ENCODE measurements around the gene NUP188.
"Not testable (repeated sequence)": the region's sequence is repeated elsewhere in the genome, so short reads cannot be mapped to it uniquely, and the experiment has no call there.

NUP188 gene

GRCh38 chr9:128916745-128917144 lies 30.8 kb upstream of the NUP188 start:
- DNase-seq: no peak

DNA sequence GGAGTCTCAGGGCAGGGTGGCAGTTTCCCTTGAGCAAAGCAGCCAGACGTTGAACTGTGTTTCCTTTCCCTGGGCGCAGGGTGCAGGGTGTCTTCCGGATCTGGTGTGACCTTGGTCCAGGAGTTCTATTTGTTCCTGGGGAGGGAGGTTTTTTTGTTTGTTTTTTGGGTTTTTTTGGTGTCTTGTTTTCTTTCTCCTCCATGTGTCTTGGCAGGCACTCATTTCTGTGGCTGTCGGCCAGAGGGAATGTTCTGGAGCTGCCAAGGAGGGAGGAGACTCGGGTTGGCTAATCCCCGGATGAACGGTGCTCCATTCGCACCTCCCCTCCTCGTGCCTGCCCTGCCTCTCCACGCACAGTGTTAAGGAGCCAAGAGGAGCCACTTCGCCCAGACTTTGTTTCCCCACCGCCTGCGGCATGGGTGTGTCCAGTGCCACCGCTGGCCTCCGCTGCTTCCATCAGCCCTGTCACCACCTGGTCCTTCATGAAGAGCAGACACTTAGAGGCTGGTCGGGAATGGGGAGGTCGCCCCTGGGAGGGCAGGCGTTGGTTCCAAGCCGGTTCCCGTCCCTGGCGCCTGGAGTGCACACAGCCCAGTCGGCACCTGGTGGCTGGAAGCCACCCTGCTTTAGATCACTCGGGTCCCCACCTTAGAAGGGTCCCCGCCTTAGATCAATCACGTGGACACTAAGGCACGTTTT lies 30.2 kb upstream of the NUP188 start:
- no peak for DNase-seq

DNA sequence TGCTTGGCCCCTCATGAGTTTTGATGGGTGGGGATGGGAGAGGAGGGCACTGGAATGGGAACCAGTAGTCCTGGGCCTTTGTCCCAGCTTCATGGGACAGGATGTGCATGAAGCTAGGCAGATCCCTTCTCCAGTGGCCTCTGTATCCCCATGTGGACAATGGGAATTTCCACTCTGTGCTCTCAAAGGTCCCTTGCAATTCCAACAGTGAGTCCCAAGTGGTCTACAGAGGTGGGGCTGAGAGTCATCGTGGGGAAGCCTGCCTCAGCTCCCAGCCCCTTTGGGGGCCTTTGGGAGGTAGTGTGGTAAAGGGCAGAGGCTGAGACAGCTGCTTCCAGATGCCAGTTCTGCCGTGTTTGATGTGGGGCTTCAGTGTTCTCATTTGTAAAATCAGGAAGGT lies 28.6 kb upstream of the NUP188 start:
- DNase-seq: no peak

- DNase-seq: no peak
Observed at GRCh38 chr9:128919402-128920089, 28.0 kb upstream of the NUP188 start.

DNA sequence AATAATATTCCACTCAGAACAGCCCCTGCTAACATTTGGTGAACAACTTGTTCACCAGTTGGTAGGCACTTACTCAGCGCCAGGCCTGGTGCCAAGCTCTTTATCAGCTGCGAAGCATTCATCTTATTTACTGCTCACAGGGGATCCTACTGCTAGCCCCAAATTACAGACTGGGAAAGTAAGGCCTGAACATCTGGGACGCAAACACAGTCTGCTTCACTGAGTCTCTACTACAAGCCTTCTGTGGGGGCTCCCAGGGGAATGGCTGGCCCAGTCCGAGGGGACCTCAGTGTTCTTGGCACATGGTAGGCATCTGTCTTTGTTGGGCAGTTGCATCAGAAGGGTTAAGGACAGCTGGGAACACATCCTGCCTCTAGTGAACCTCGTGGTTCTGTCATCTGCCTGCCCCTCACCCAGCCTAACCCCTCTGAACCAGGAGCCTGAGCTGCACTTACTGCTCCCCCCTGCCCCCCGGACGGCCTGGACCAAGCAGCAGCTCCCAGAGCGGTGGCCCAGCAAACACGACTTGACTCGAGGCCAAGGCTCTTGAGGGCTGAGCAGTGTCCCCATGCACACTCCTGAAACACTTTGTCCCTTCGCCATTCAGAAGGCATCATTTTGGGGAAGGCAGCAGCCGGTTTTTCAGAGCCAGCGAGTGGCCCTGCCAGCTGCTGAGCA lies 27.0 kb upstream of the NUP188 start, which contains the start of gene PHYHD1:
Gene PHYHD1, plus strand, starts transcription at position 602 of the 678 bp plus-strand sequence. CDS start 1,342 bp downstream, outside the sequence.
- no peak for DNase-seq

GRCh38 chr9:128921881-128922763 lies 25.4 kb upstream of the NUP188 start:
- no peak for DNase-seq

DNA sequence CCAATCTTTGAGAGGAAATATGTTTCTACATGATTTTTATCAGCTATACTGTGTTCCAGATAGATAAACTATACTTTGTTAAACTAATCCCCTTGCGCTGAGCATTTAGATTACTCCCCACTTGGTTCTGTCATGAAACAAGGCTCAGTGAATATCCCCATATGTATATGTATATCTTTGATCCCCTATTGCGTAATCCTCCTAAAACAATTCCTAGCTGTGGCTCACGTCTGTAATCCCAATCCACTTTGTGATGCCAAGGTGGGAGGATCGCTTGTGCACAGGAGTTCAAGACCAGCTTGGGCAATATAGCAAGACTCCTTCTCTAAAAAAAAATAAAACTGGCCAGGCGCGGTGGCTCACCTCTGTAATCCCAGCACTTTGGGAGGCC lies 24.0 kb upstream of the NUP188 start:
- DNase-seq: no peak

GRCh38 chr9:128927731-128928411 lies 19.6 kb upstream of the NUP188 start:
- DNase-seq: peak; percentile 64 to 68

- DNase-seq: no peak
Observed at GRCh38 chr9:128928624-128929023, 18.9 kb upstream of the NUP188 start.

GRCh38 chr9:128929560-128929959 lies 17.9 kb upstream of the NUP188 start:
- DNase-seq: no peak

- no peak for DNase-seq
Observed at GRCh38 chr9:128933731-128934130, 13.8 kb upstream of the NUP188 start.

DNA sequence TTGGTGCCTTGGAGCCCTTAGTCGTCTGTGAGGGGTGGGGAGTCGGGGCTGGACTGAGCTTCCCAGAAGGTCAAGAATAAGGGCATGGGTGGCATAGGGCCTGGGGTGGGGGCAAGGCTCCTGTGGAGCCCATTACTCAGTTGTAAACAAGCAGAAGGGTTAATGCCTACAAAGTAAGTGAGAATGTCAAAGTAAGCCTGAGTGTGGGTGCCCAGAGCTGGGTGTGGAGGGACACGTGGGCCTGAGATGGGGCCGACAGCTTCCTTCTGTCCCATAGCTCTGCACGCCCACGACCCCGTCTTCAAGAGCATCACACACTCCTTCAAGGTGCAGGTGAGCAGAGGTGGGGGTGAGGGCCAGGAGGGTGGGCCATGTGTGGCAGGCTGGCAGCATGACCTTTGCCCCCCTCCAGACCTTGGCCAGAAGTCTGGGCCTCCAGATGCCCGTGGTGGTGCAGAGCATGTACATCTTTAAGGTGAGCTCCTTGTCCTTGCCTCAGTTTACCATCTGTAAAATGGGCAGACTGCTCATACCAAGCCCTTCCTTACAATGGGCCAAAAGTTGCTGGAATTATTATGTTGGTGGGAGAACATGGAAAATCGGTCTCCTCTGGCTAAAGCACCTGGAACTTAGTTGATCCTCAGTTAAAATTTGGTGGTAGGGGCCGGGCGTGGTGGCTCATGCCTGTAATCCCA lies 11.2 kb upstream of the NUP188 start:
- no peak for DNase-seq

DNA sequence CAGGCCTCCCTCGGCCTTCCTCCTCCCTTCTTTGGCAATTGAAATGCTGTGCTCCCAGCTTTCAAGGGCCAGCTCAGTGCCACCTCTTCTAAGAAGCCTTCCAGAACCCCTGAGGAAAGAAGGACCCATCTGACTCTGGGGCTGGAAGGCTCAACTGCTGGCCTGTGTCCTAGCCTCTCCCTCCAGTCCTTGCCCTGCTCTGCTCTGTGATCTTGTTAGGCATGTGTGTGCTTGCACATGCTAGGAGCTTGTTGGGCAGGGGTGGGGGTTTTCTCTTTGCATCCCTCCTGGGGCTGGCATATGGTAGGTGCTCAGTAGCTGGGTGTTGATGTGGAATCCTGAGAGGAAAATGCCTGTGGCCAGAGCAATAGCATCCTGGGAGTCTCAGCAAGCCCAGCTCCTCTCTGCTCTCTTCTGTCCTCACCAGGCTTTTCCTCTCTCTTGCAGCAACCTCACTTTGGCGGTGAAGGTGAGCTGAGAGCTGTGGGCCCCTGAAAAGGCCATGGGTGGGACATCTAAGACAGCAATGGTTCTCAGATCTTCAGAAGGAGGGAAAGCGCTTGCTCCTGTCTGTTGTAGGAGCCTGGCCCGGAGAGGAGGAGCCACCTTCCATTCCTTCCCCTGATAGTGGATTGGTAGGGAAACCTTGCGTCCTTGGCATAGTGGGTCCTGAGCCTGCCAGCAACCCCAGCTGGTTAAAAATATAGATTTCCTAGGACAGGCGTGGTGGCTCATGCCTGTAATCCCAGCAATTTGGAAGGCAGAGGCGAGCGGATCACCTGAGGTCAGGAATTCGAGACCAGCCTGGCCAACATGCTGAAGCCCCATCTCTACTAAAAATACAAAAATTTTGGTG lies 10.0 kb upstream of the NUP188 start:
- no peak for DNase-seq

GRCh38 chr9:128940271-128940921 lies 7.1 kb upstream of the NUP188 start:
- DNase-seq: no peak

- no peak for DNase-seq
Observed at GRCh38 chr9:128940946-128941755, 6.3 kb upstream of the NUP188 start.

GRCh38 chr9:128943832-128944620 lies 3.5 kb upstream of the NUP188 start:
- no peak for DNase-seq

GRCh38 chr9:128944966-128945365 lies 2.5 kb upstream of the NUP188 start:
- DNase-seq: not testable (repeated sequence)

- no peak for DNase-seq
Observed at GRCh38 chr9:128945798-128946501, 1.5 kb upstream of the NUP188 start.
